ENCODE measurements around the gene NCR3LG1. TPM values are rescaled to one million over a fixed set of nuclear protein-coding genes. Genes with fewer than 3 reads are reported as not detected.

The NCR3LG1 gene
- total and polyA plus RNA-seq, 2 donors (not counting 3 experiments of a cell fraction or from before 2014, with no cell fraction given) = 2.2 to 8.1 TPM

DNA sequence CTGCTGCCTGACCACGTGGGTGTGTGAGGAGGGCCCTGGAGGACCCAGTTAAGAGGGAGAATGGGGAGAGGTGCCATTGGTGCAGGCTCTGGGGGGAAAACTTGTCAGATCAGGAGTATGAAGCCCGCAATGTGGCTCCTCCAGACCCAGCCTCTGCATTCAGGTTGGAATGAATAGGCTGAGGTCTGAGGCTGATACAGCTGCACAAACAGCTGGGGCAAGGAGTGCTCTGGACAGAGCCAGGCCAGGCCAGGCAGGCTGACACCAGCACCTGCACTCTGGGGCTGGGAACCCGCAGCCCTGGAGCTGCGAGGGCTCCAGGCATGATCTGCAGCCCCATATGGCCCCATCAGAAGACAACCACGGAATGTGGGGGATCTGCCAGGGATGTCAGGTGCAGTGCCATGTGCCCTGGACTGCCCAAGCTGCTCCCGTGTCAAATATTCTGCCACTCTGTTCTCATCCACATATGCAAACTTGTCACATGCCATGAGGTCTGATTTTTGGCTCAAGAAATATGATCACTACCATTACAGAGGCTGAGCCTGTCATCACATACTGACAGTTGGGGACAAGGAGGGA is 64.0 kb downstream of the NCR3LG1 start:
- Histone ChIP-seq H3K79me2 (ENCODE audit: control insufficient read depth, insufficient read depth, low read length) (no peaks in the 10 kb centered on the region), H3K27ac (ENCODE audit: insufficient read depth, low read depth, low read length) (no peak overlapping the region), H2AFZ (ENCODE audit: low read depth, low read length) (no peak overlapping the region), H3K4me1 (ENCODE audit: control insufficient read depth, extremely low read depth, insufficient read depth, low read length) (no peaks in the 10 kb centered on the region), H3K9me1 (replicated peaks; ENCODE audit: control insufficient read depth, extremely low read depth, insufficient read depth, low read length) (no peaks in the 10 kb centered on the region), H3K4me3 (replicated peaks in 1 of 3; ENCODE audit: insufficient read depth in 1 of 3, low read depth in 1 of 3, low read length in 3 of 3) (no peak overlapping the region), H3K9ac (replicated peaks; ENCODE audit: extremely low read depth, insufficient read depth, low read length) (no peak overlapping the region), H3K9me3 (replicated peaks; ENCODE audit: control insufficient read depth, insufficient read depth, low read length) (no peaks in the 10 kb centered on the region), H3K27me3 (ENCODE audit: control insufficient read depth in 2 of 2, insufficient read depth in 2 of 2, low read length in 2 of 2) (peaks cover 2 to 7% of the 10 kb centered on the region in 2 experiments), H4K20me1 (replicated peaks; ENCODE audit: control insufficient read depth, extremely low read depth, insufficient read depth, low read length) (no peaks in the 10 kb centered on the region), H3K36me3 (ENCODE audit: control insufficient read depth in 2 of 2, extremely low read depth in 1 of 2, insufficient read depth in 2 of 2, low read length in 2 of 2) (no peaks in the 10 kb centered on the region), H3K4me2 (ENCODE audit: insufficient read depth, low read length) (no peak overlapping the region)
- ChIA-PET POLR2A (no interaction called here), CTCF (no interaction called here)
- BruUV-seq (replicated peaks) = no TSS peak
- FAIRE-seq (no peak), DNase-seq (ENCODE audit: low read depth, low spot score) (no peak)
- TF ChIP-seq POLR2A (IDR thresholded peaks at IDR 0.05; ENCODE audit: low read depth, low read length) = no peak
- no peak for TF ChIP-seq POLR2AphosphoS5 (IDR thresholded peaks at IDR 0.05; ENCODE audit: insufficient read depth, low read depth, low read length)
- TF ChIP-seq FOS (IDR thresholded peaks at IDR 0.05; ENCODE audit: borderline replicate concordance, insufficient read depth, low read length) = no peak
- TF ChIP-seq MYC (IDR thresholded peaks at IDR 0.05; ENCODE audit: low read depth, low read length) = no peak
- no peak for TF ChIP-seq GATA2 (IDR thresholded peaks at IDR 0.05; ENCODE audit: insufficient read depth, insufficient read length, low read depth, low read length)
- TF ChIP-seq EZH2 (IDR thresholded peaks at IDR 0.05; ENCODE audit: borderline replicate concordance, low read depth, low read length, severe bottlenecking) = no peak
- intact Hi-C loops (cut with micrococcal nuclease) (no loop called here), dilution Hi-C loops (cut with MboI; ENCODE audit: extremely low pct_ligation_motif_present, low sequenced_read_pairs) (no loop called here)

DNA sequence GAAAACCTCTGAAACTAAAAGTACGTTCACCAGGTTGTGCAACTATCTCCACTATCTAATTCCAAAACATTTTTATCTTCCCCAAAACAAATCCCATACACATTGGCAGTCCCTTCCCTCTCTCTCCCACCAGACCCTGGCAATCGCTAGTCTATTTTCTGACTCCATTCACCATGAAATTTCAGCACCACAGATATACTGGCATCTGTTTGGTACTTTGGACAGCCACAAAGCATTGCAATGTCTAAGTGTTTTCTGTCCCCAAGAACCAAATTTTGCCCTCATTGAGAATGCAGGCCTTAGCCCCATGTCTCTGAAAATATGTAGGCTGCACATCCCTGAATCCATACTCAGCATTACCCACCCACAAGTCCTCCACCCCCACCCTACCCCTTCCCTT is 64.9 kb downstream of the NCR3LG1 start:
- Histone ChIP-seq H3K4me1 (ENCODE audit: control insufficient read depth, extremely low read depth, insufficient read depth, low read length) (no peaks in the 10 kb centered on the region), H4K20me1 (replicated peaks; ENCODE audit: control insufficient read depth, extremely low read depth, insufficient read depth, low read length) (no peaks in the 10 kb centered on the region), H3K79me2 (ENCODE audit: control insufficient read depth, insufficient read depth, low read length) (no peaks in the 10 kb centered on the region), H3K9me1 (replicated peaks; ENCODE audit: control insufficient read depth, extremely low read depth, insufficient read depth, low read length) (no peaks in the 10 kb centered on the region), H3K9me3 (replicated peaks; ENCODE audit: control insufficient read depth, insufficient read depth, low read length) (no peaks in the 10 kb centered on the region), H3K4me2 (ENCODE audit: insufficient read depth, low read length) (no peak overlapping the region), H3K36me3 (ENCODE audit: control insufficient read depth in 2 of 2, extremely low read depth in 1 of 2, insufficient read depth in 2 of 2, low read length in 2 of 2) (no peaks in the 10 kb centered on the region), H3K27me3 (ENCODE audit: control insufficient read depth in 2 of 2, insufficient read depth in 2 of 2, low read length in 2 of 2) (peaks cover 2 to 7% of the 10 kb centered on the region in 2 experiments), H3K4me3 (replicated peaks in 1 of 3; ENCODE audit: insufficient read depth in 1 of 3, low read depth in 1 of 3, low read length in 3 of 3) (no peak overlapping the region), H3K27ac (ENCODE audit: insufficient read depth, low read depth, low read length) (no peak overlapping the region), H3K9ac (replicated peaks; ENCODE audit: extremely low read depth, insufficient read depth, low read length) (no peak overlapping the region), H2AFZ (ENCODE audit: low read depth, low read length) (no peak overlapping the region)
- FAIRE-seq (no peak), DNase-seq (ENCODE audit: low read depth, low spot score) (no peak)
- ChIA-PET CTCF (no interaction called here), POLR2A (no interaction called here)
- dilution Hi-C loops (cut with MboI; ENCODE audit: extremely low pct_ligation_motif_present, low sequenced_read_pairs) (no loop called here), intact Hi-C loops (cut with micrococcal nuclease) (no loop called here)
- no TSS peak for BruUV-seq (replicated peaks)
- TF ChIP-seq GATA2 (IDR thresholded peaks at IDR 0.05; ENCODE audit: insufficient read depth, insufficient read length, low read depth, low read length) = no peak
- no peak for TF ChIP-seq POLR2AphosphoS5 (IDR thresholded peaks at IDR 0.05; ENCODE audit: insufficient read depth, low read depth, low read length)
- no peak for TF ChIP-seq MYC (IDR thresholded peaks at IDR 0.05; ENCODE audit: low read depth, low read length)
- no peak for TF ChIP-seq JUN (IDR thresholded peaks at IDR 0.05; ENCODE audit: borderline replicate concordance, insufficient read depth, insufficient read length, low read depth)
- no peak for TF ChIP-seq FOS (IDR thresholded peaks at IDR 0.05; ENCODE audit: borderline replicate concordance, insufficient read depth, low read length)
- no peak for TF ChIP-seq EZH2 (IDR thresholded peaks at IDR 0.05; ENCODE audit: borderline replicate concordance, low read depth, low read length, severe bottlenecking)
- TF ChIP-seq, protein P1, sequence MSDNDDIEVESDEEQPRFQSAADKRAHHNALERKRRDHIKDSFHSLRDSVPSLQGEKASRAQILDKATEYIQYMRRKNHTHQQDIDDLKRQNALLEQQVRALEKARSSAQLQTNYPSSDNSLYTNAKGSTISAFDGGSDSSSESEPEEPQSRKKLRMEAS (IDR thresholded peaks at IDR 0.05; ENCODE audit: insufficient read depth, insufficient read length) = no peak
- TF ChIP-seq, protein P2, sequence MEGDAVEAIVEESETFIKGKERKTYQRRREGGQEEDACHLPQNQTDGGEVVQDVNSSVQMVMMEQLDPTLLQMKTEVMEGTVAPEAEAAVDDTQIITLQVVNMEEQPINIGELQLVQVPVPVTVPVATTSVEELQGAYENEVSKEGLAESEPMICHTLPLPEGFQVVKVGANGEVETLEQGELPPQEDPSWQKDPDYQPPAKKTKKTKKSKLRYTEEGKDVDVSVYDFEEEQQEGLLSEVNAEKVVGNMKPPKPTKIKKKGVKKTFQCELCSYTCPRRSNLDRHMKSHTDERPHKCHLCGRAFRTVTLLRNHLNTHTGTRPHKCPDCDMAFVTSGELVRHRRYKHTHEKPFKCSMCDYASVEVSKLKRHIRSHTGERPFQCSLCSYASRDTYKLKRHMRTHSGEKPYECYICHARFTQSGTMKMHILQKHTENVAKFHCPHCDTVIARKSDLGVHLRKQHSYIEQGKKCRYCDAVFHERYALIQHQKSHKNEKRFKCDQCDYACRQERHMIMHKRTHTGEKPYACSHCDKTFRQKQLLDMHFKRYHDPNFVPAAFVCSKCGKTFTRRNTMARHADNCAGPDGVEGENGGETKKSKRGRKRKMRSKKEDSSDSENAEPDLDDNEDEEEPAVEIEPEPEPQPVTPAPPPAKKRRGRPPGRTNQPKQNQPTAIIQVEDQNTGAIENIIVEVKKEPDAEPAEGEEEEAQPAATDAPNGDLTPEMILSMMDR (IDR thresholded peaks at IDR 0.05; ENCODE audit: extremely low read depth in 1 of 2, insufficient read depth in 1 of 2, low read depth in 1 of 2, low read length in 2 of 2) = no peak
- TF ChIP-seq POLR2A (IDR thresholded peaks at IDR 0.05; ENCODE audit: low read depth, low read length) = no peak

Data from endothelial cell of umbilical vein (primary cell).